Spleen (tissue), 7 donors: ENCODE data around the gene GLIS1.

Experiments used
- POLR2AphosphoS5 ChIP-seq, 3 donors: sonication (generic); formaldehyde crosslinking; IDR thresholded peaks; one replicate each; pipeline ENCODE4 v1.5.1; 2017; ENCODE audit warnings: antibody characterized with exemption in 3 of 3
- TF ChIP-seq, protein P1 (sequence below), 11 experiments: fragments of 200-600 bp in 7 of 11; fragments of 450-650 bp in 4 of 11; sonication (generic) in 4 of 11; IDR thresholded peaks in 8 of 11; conservative IDR thresholded peaks in 3 of 11; 1 replicate in 7 of 11; 2 replicates in 4 of 11; pipeline versions ENCODE4 v1.4.0 to v1.8.0; 2016 to 2021; ENCODE audit warnings: antibody characterized with exemption in 11 of 11, inconsistent platforms in 4 of 11, mild to moderate bottlenecking in 1 of 11
- donor health status: DM: no; HTN: no; CAD: no; lungs with moderate emphysema.
- donor health status: DM: no; HTN: no; CAD: no.
- donor health status: DM: no; HTN: no; CAD: no.

GRCh38 chr1:53589043-53589887 is 149.7 kb downstream of the GLIS1 start:
- no peak for TF ChIP-seq POLR2AphosphoS5 (IDR thresholded peaks at IDR 0.05)
- TF ChIP-seq, protein P1, sequence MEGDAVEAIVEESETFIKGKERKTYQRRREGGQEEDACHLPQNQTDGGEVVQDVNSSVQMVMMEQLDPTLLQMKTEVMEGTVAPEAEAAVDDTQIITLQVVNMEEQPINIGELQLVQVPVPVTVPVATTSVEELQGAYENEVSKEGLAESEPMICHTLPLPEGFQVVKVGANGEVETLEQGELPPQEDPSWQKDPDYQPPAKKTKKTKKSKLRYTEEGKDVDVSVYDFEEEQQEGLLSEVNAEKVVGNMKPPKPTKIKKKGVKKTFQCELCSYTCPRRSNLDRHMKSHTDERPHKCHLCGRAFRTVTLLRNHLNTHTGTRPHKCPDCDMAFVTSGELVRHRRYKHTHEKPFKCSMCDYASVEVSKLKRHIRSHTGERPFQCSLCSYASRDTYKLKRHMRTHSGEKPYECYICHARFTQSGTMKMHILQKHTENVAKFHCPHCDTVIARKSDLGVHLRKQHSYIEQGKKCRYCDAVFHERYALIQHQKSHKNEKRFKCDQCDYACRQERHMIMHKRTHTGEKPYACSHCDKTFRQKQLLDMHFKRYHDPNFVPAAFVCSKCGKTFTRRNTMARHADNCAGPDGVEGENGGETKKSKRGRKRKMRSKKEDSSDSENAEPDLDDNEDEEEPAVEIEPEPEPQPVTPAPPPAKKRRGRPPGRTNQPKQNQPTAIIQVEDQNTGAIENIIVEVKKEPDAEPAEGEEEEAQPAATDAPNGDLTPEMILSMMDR (IDR thresholded peaks at IDR 0.05 in 8 of 11, conservative IDR thresholded peaks at IDR 0.05 in 3 of 11): no peak
